Muscle of leg (tissue), 11 donors: ENCODE data around the gene DES. TPM values are rescaled to one million over a fixed set of nuclear protein-coding genes. Genes with fewer than 3 reads are reported as not detected.

ENCODE experiments used
- DNase-seq: peaks from one replicate; pipeline ENCODE4 v3.0.0; 2013
- H3K27ac ChIP-seq: one replicate; pipeline ENCODE4 v1.5.1; 2013; ENCODE audit warnings: mild to moderate bottlenecking, low read length, control low read depth
- H3K27me3 ChIP-seq: one replicate; pipeline ENCODE4 v1.6.1; 2013; ENCODE audit warnings: low read length; ENCODE audit not compliant: control insufficient read depth, insufficient read depth
- H3K36me3 ChIP-seq: one replicate; pipeline ENCODE4 v1.6.1; 2013; ENCODE audit warnings: low read length; ENCODE audit not compliant: control insufficient read depth, insufficient read depth
- H3K4me1 ChIP-seq: one replicate; pipeline ENCODE4 v1.6.1; 2013; ENCODE audit warnings: low read length; ENCODE audit not compliant: control insufficient read depth, insufficient read depth
- H3K4me3 ChIP-seq: one replicate; pipeline ENCODE4 v1.5.1; 2013; ENCODE audit warnings: low read length, control low read depth
- H3K9me3 ChIP-seq: replicated peaks from 2 replicates; pipeline ENCODE4 v1.6.1; 2013; ENCODE audit warnings: low read depth, low read length; ENCODE audit not compliant: control insufficient read depth
- WGBS: methylation state at CpG from one replicate; pipeline ENCODE4 v1.1.5; 2013; ENCODE audit warnings: missing lambda C conversion rate; ENCODE audit not compliant: insufficient coverage; 5-methylcytosine and 5-hydroxymethylcytosine counted together
- polyA plus RNA-seq, 8 donors: library from polyadenylated mRNA; unstranded; fragments of 120-200 nt; gene quantifications; one replicate each; pipeline versions ENCODE4 v1.2.1 to v1.2.3, GENCODE V29; 2013; ENCODE audit warnings: inconsistent platforms in 1 of 8, low replicate concordance in 1 of 8; ENCODE audit not compliant: insufficient read length in 8 of 8, insufficient read depth in 1 of 8
- total RNA-seq: library from RNA; stranded (reverse); fragments of 120-200 nt; gene quantifications from one replicate; pipeline ENCODE4 v1.2.4, GENCODE V29; 2013

The DES gene
- total and polyA plus RNA-seq, 9 donors: 2,139 to 4,335 (median 3,834) TPM

GRCh38 chr2:219443016-219443696, 25.0 kb downstream of the DES start:
- Histone ChIP-seq H3K36me3 (peaks cover 16% of the 10 kb centered on the region), H3K27me3 (peaks cover 23% of the 10 kb centered on the region), H3K27ac (no peak overlapping the region), H3K4me3 (no peak overlapping the region), H3K4me1 (peaks cover 84% of the 10 kb centered on the region), H3K9me3 (no peaks in the 10 kb centered on the region)
- 76% methylated on average over 8 of the region's 12 CpGs for WGBS
- DNase-seq: no peak

- Histone ChIP-seq H3K4me3 (no peak overlapping the region), H3K36me3 (peaks cover 16% of the 10 kb centered on the region), H3K27me3 (peaks cover 23% of the 10 kb centered on the region), H3K9me3 (no peaks in the 10 kb centered on the region), H3K27ac (peak overlapping the region; percentile 13), H3K4me1 (peaks cover 79% of the 10 kb centered on the region)
- no peak for DNase-seq
- WGBS: 76% methylated on average over 3 of the region's 3 CpGs
Observed at GRCh38 chr2:219443697-219444023, 25.5 kb downstream of the DES start.

- peak overlapping the region; percentile 31 for H3K27ac ChIP-seq
- H3K4me3 ChIP-seq: no peak overlapping the region
- 80% methylated on average over 21 of the region's 23 CpGs for WGBS
- H3K4me1 ChIP-seq: peaks cover 76% of the 10 kb centered on the region
- DNase-seq: no peak
- peaks cover 23% of the 10 kb centered on the region for H3K36me3 ChIP-seq
- H3K27me3 ChIP-seq: peaks cover 30% of the 10 kb centered on the region
- no peaks in the 10 kb centered on the region for H3K9me3 ChIP-seq
Observed at GRCh38 chr2:219444566-219445091, 26.5 kb downstream of the DES start.

- DNase-seq: peak; percentile 40
- Histone ChIP-seq H3K27ac (peak overlapping the region; percentile 31), H3K4me1 (peaks cover 70% of the 10 kb centered on the region), H3K27me3 (peaks cover 33% of the 10 kb centered on the region), H3K36me3 (peaks cover 29% of the 10 kb centered on the region), H3K4me3 (peak overlapping the region; percentile 29), H3K9me3 (no peaks in the 10 kb centered on the region)
- 71% methylated on average over 2 of the region's 5 CpGs for WGBS
Observed at GRCh38 chr2:219445220-219445640, 27.1 kb downstream of the DES start.

- Histone ChIP-seq H3K4me3 (peak overlapping the region; percentile 29), H3K27ac (peak overlapping the region; percentile 31), H3K9me3 (no peaks in the 10 kb centered on the region), H3K27me3 (peaks cover 31% of the 10 kb centered on the region), H3K4me1 (peaks cover 67% of the 10 kb centered on the region), H3K36me3 (peaks cover 35% of the 10 kb centered on the region)
- peak; percentile 58 for DNase-seq
- WGBS: 75% methylated on average over 2 of the region's 6 CpGs
Observed at GRCh38 chr2:219446101-219446504, 27.9 kb downstream of the DES start.

- Histone ChIP-seq H3K4me1 (peaks cover 67% of the 10 kb centered on the region), H3K36me3 (peaks cover 39% of the 10 kb centered on the region), H3K4me3 (no peak overlapping the region), H3K9me3 (no peaks in the 10 kb centered on the region), H3K27ac (peak overlapping the region; percentile 31), H3K27me3 (peaks cover 26% of the 10 kb centered on the region)
- WGBS: no CpG with 5 or more reads among the region's 1 CpG
- no peak for DNase-seq
Observed at GRCh38 chr2:219446689-219447088, 28.5 kb downstream of the DES start.

GRCh38 chr2:219447242-219448098, 29.3 kb downstream of the DES start:
- Histone ChIP-seq H3K27ac (peak overlapping the region; percentile 6), H3K36me3 (peaks cover 43% of the 10 kb centered on the region), H3K4me1 (peaks cover 75% of the 10 kb centered on the region), H3K9me3 (no peaks in the 10 kb centered on the region), H3K4me3 (no peak overlapping the region), H3K27me3 (peaks cover 26% of the 10 kb centered on the region)
- 70% methylated on average over 12 of the region's 23 CpGs for WGBS
- no peak for DNase-seq

- Histone ChIP-seq H3K27ac (no peak overlapping the region), H3K4me3 (no peak overlapping the region), H3K9me3 (no peaks in the 10 kb centered on the region), H3K36me3 (peaks cover 42% of the 10 kb centered on the region), H3K27me3 (peaks cover 23% of the 10 kb centered on the region), H3K4me1 (peaks cover 75% of the 10 kb centered on the region)
- DNase-seq: no peak
- WGBS: 45% methylated on average over 88 of the region's 88 CpGs
Observed at GRCh38 chr2:219448099-219448775, 30.1 kb downstream of the DES start.

GRCh38 chr2:219448776-219449341, 30.7 kb downstream of the DES start:
- DNase-seq: no peak
- Histone ChIP-seq H3K27me3 (peaks cover 24% of the 10 kb centered on the region), H3K9me3 (no peaks in the 10 kb centered on the region), H3K4me1 (peaks cover 75% of the 10 kb centered on the region), H3K27ac (no peak overlapping the region), H3K36me3 (peaks cover 41% of the 10 kb centered on the region), H3K4me3 (no peak overlapping the region)
- 46% methylated on average over 51 of the region's 51 CpGs for WGBS
